Measurements from ENCODE around the gene HHIP. TPM values are rescaled to one million over a fixed set of nuclear protein-coding genes. Genes with fewer than 3 reads are reported as not detected.

The HHIP gene
- total RNA-seq = 247 TPM
- long read RNA-seq, full-length matches to known transcripts = 106 of 163 reads
- long read RNA-seq, partial matches to known transcripts = 38 of 163 reads
- long read RNA-seq, other reads (novel, unspliced or antisense) = 19 of 163 reads

GRCh38 chr4:144645631-144646522 is at the start of gene HHIP:
Gene HHIP, plus strand, starts transcription at chr4:144646156. Its CDS starts 520 bp downstream, at chr4:144646676.
- Histone ChIP-seq H3K36me3 (no peaks in the 10 kb centered on the region), H3K4me1 (peaks cover 7% of the 10 kb centered on the region), H3K4me3 (peak within 1 kb of the TSS; percentile 50), H3K27me3 (peaks cover 33% of the 10 kb centered on the region), H3K27ac (peak within 1 kb of the TSS; percentile 67), H3K9me3 (no peaks in the 10 kb centered on the region)
- DNase-seq = peak; percentile 87
- intact Hi-C loops (cut with DNase I) = no loop called here
- TF ChIP-seq, protein P1, sequence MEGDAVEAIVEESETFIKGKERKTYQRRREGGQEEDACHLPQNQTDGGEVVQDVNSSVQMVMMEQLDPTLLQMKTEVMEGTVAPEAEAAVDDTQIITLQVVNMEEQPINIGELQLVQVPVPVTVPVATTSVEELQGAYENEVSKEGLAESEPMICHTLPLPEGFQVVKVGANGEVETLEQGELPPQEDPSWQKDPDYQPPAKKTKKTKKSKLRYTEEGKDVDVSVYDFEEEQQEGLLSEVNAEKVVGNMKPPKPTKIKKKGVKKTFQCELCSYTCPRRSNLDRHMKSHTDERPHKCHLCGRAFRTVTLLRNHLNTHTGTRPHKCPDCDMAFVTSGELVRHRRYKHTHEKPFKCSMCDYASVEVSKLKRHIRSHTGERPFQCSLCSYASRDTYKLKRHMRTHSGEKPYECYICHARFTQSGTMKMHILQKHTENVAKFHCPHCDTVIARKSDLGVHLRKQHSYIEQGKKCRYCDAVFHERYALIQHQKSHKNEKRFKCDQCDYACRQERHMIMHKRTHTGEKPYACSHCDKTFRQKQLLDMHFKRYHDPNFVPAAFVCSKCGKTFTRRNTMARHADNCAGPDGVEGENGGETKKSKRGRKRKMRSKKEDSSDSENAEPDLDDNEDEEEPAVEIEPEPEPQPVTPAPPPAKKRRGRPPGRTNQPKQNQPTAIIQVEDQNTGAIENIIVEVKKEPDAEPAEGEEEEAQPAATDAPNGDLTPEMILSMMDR (IDR thresholded peaks at IDR 0.05) = no peak
- ATAC-seq = peak; percentile 93

DNA sequence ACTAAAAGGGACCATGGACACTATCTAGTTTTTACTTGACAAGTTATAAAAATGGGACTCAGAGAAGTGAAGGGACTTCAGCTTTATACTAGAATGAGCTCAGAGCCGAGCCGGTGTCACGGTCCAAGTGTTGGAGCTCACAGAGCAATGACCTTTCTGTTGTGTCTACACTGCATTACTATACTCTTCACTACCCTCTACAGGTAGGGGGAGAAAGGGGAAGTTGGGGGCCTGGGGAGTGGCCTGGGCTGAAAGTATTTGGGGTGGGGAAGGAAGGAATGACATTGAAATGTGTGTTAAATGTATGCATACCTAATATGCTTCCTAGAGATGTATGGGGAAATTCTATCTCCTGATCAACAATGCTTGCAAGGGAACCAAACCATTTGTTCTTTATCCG is 48.8 kb upstream of the HHIP start:
- Histone ChIP-seq H3K4me1 (no peaks in the 10 kb centered on the region), H3K27ac (no peak overlapping the region), H3K4me3 (no peak overlapping the region), H3K36me3 (no peaks in the 10 kb centered on the region), H3K27me3 (no peaks in the 10 kb centered on the region), H3K9me3 (no peaks in the 10 kb centered on the region)
- intact Hi-C loops (cut with DNase I) = no loop called here
- ATAC-seq = no peak
- TF ChIP-seq, protein P1 (IDR thresholded peaks at IDR 0.05) = no peak
- DNase-seq = no peak

GRCh38 chr4:144599621-144600020 is 46.3 kb upstream of the HHIP start:
- no peaks in the 10 kb centered on the region for H3K27me3 ChIP-seq

GRCh38 chr4:144611850-144612249 is 34.1 kb upstream of the HHIP start:
- no peaks in the 10 kb centered on the region for H3K27me3 ChIP-seq
- intact Hi-C loops (cut with DNase I) = no loop called here
- peak; percentile 33 for ATAC-seq
- H3K27ac ChIP-seq = no peak overlapping the region
- no peak overlapping the region for H3K4me3 ChIP-seq
- H3K9me3 ChIP-seq = no peaks in the 10 kb centered on the region
- no peaks in the 10 kb centered on the region for H3K36me3 ChIP-seq
- TF ChIP-seq, protein P1 (IDR thresholded peaks at IDR 0.05) = peak; percentile 23
- H3K4me1 ChIP-seq = no peaks in the 10 kb centered on the region
- DNase-seq = no peak

More at GRCh38 chr4:144599621-144600020, 46.3 kb upstream of the HHIP start:
- no peaks in the 10 kb centered on the region for H3K36me3 ChIP-seq
- TF ChIP-seq, protein P1 (IDR thresholded peaks at IDR 0.05) = no peak
- intact Hi-C loops (cut with DNase I) = no loop called here
- DNase-seq = no peak
- no peaks in the 10 kb centered on the region for H3K9me3 ChIP-seq
- no peak for ATAC-seq
- H3K4me3 ChIP-seq = no peak overlapping the region
- H3K27ac ChIP-seq = no peak overlapping the region
- no peaks in the 10 kb centered on the region for H3K4me1 ChIP-seq

- Histone ChIP-seq H3K4me3 (no peak overlapping the region), H3K9me3 (no peaks in the 10 kb centered on the region), H3K36me3 (no peaks in the 10 kb centered on the region), H3K27ac (no peak overlapping the region), H3K4me1 (no peaks in the 10 kb centered on the region), H3K27me3 (no peaks in the 10 kb centered on the region)
- DNase-seq (no peak), ATAC-seq (no peak)
- intact Hi-C loops (cut with DNase I) = no loop called here
- TF ChIP-seq, protein P1 (IDR thresholded peaks at IDR 0.05) = no peak
Observed at GRCh38 chr4:144614850-144615585, 30.9 kb upstream of the HHIP start.

All from upper lobe of right lung (tissue), 1 donor.